ENCODE results near the gene GPR61.

DNA sequence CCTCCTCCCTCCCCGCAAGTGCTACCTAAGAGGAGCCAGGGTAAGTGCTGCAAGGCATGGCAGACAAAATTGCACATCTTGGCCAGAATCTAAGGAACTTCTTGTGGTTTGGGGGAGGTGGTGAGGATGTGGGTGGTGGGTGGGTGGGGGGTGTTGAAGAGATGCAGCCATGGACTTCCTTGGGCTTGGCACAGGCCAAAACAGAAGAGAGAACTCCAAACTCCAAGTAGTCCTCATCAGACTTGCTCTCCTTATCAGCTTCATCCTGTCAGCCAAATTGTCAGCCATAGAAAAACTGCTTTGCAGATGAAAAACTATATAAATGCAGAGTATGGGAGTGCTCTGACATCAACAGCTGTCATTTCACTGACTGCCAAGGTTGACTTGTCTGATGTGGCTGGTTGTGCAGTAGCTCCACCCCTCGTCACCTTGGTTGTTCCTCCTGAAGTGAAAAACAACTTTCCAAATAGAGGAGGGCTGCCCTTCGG, 37.3 kb upstream of the GPR61 start:
- TF ChIP-seq, protein P1, sequence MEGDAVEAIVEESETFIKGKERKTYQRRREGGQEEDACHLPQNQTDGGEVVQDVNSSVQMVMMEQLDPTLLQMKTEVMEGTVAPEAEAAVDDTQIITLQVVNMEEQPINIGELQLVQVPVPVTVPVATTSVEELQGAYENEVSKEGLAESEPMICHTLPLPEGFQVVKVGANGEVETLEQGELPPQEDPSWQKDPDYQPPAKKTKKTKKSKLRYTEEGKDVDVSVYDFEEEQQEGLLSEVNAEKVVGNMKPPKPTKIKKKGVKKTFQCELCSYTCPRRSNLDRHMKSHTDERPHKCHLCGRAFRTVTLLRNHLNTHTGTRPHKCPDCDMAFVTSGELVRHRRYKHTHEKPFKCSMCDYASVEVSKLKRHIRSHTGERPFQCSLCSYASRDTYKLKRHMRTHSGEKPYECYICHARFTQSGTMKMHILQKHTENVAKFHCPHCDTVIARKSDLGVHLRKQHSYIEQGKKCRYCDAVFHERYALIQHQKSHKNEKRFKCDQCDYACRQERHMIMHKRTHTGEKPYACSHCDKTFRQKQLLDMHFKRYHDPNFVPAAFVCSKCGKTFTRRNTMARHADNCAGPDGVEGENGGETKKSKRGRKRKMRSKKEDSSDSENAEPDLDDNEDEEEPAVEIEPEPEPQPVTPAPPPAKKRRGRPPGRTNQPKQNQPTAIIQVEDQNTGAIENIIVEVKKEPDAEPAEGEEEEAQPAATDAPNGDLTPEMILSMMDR (IDR thresholded peaks at IDR 0.05; ENCODE audit: low read length), result no peak
- TF ChIP-seq EZH2 (IDR thresholded peaks at IDR 0.05; ENCODE audit: borderline replicate concordance, low read length), result no peak
